Sigmoid colon (tissue), 4 donors: ENCODE measurements around the gene NLRC3.

Experiments
- CTCF ChIP-seq, 4 experiments: fragments of 450-650 bp in 3 of 4; fragments of 200-600 bp in 1 of 4; IDR thresholded peaks; one replicate each; pipeline ENCODE4 v1.5.1; 2016 to 2019; ENCODE audit warnings: antibody characterized with exemption in 4 of 4, mild to moderate bottlenecking in 3 of 4, moderate library complexity in 2 of 4
- EP300 ChIP-seq, 4 donors: sonication (generic); formaldehyde crosslinking; IDR thresholded peaks; one replicate each; pipeline ENCODE4 v1.6.1; 2017; ENCODE audit warnings: antibody characterized with exemption in 4 of 4

GRCh38 chr16:3542601-3543373 lies 34.4 kb downstream of the NLRC3 start:
- TF ChIP-seq CTCF (IDR thresholded peaks at IDR 0.05), result no peak
- no peak for TF ChIP-seq EP300 (IDR thresholded peaks at IDR 0.05)
